ENCODE data around the gene MED9.
"Not testable (repeated sequence)": the region's sequence is repeated elsewhere in the genome, so short reads cannot be mapped to it uniquely, and the experiment has no call there.

MED9 gene

DNA sequence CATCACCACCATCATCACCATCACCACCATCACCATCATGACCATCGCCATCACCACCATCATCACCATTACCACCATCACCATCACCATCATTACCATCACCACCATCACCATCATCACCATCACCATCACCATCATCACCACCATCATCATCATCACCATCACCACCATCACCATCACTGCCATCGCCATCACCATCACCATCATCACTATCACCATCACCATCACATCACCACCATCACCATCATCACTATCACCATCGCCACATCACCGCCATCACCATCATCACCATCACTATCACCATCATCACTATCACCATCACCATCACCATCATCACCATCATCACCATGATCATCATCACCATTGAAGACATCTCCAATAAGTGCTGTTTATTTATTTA is 16.8 kb upstream of the MED9 start:
- no peaks in the 10 kb centered on the region for H3K4me1 ChIP-seq (ENCODE audit: control insufficient read depth in 2 of 2, insufficient read depth in 1 of 2, low read depth in 1 of 2, low read length in 2 of 2)
- no peak overlapping the region for H2BK5ac ChIP-seq (ENCODE audit: low read length)
- 100% methylated on average over 2 of the region's 4 CpGs; no CpG with 5 or more reads in 1 of the 2 donors for WGBS, 2 donors (ENCODE audit: extremely low coverage in 2 of 2, insufficient read length in 2 of 2, insufficient replicate concordance in 1 of 2)
- no peak overlapping the region for H3K27ac ChIP-seq (replicated peaks; ENCODE audit: low read length)
- H4K91ac ChIP-seq (ENCODE audit: low read depth, low read length, poor library complexity): no peak overlapping the region
- H3K14ac ChIP-seq (ENCODE audit: low read length): no peak overlapping the region
- H3K27me3 ChIP-seq (ENCODE audit: control insufficient read depth in 3 of 3, insufficient read depth in 3 of 3, low read depth in 1 of 3, low read length in 3 of 3): peaks cover 0 to 17% (median 0%) of the 10 kb centered on the region in 3 experiments
- H3K23ac ChIP-seq (ENCODE audit: low read depth, low read length, poor library complexity): peak overlapping the region; percentile 15
- no peak overlapping the region for H2AK5ac ChIP-seq (ENCODE audit: low read depth, low read length)
- H3K4me3 ChIP-seq (ENCODE audit: low read length in 2 of 2): peak overlapping the region in 1 of 2 donors; percentile 53
- H3K4me2 ChIP-seq (ENCODE audit: insufficient read depth, low read length, poor library complexity, severe bottlenecking): no peak overlapping the region
- H3K9ac ChIP-seq (ENCODE audit: low read depth, low read length, poor library complexity): no peak overlapping the region
- H4K8ac ChIP-seq (ENCODE audit: low read depth, low read length): no peak overlapping the region
- H3K79me1 ChIP-seq (ENCODE audit: low read depth, low read length): no peaks in the 10 kb centered on the region
- no peak overlapping the region for H2BK120ac ChIP-seq (ENCODE audit: low read depth, low read length)
- no peak overlapping the region for H3K18ac ChIP-seq (ENCODE audit: low read length)
- no peak for DNase-seq (ENCODE audit: low spot score)
- no peak overlapping the region for H2AFZ ChIP-seq (ENCODE audit: low read length)
- H3K9me3 ChIP-seq (replicated peaks in 1 of 2; ENCODE audit: control insufficient read depth in 2 of 2, insufficient read depth in 1 of 2, low read depth in 1 of 2, low read length in 2 of 2): peaks cover 0 to 3% of the 10 kb centered on the region in 2 donors
- no peak overlapping the region for H3K4ac ChIP-seq (ENCODE audit: low read length)
- H2BK12ac ChIP-seq (ENCODE audit: low read length): no peak overlapping the region
- H3K36me3 ChIP-seq (replicated peaks in 1 of 2; ENCODE audit: control insufficient read depth in 2 of 2, insufficient read depth in 2 of 2, low read length in 2 of 2): no peaks in the 10 kb centered on the region
- H2BK15ac ChIP-seq (ENCODE audit: low read length): no peak overlapping the region

DNA sequence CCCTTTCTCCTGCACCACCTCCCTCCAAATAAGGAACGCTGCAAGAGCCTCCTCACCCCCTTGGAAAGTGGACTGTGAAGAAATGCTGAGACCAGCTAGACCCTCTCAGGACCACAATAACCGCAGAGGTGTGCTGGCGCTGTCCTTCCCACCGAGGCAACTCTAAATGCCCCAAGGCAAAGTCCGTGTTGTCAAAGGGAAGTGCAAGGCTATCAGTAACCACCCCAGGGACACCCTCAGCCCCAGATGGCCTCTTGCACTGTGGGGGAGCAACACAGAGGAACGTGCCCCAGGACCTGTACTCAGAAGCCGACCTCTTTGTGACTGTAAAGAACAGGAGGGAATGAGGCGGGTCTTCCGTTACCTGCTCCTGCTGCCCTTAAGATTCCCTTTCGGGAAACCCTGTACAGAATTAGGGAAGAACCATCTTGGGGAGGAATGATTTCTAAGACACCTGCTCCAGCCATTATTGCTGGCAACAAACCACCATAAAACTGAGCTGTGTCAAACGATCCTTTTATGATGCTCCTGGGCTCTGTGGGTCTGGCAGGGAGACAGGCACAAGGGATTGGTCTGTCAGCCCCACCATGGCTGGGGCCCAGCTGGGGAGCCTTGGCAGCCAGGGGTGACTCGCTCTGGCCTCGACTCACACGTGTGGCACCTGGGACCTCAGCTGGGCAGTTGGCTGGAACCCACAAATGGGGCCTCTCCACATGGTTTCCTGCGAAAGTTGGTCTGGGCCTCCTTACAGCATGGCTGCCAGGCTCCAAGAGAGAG is 14.6 kb upstream of the MED9 start:
- no peak for DNase-seq (ENCODE audit: low spot score)
- no peaks in the 10 kb centered on the region for H3K79me1 ChIP-seq (ENCODE audit: low read depth, low read length)
- peaks cover 0 to 4% of the 10 kb centered on the region in 2 donors for H3K4me1 ChIP-seq (ENCODE audit: control insufficient read depth in 2 of 2, insufficient read depth in 1 of 2, low read depth in 1 of 2, low read length in 2 of 2)
- H2BK120ac ChIP-seq (ENCODE audit: low read depth, low read length): peak overlapping the region; percentile 93
- H3K4me2 ChIP-seq (ENCODE audit: insufficient read depth, low read length, poor library complexity, severe bottlenecking): no peak overlapping the region
- H2BK12ac ChIP-seq (ENCODE audit: low read length): no peak overlapping the region
- no peak overlapping the region for H2BK15ac ChIP-seq (ENCODE audit: low read length)
- H3K4ac ChIP-seq (ENCODE audit: low read length): no peak overlapping the region
- peak overlapping the region; percentile 82 for H3K18ac ChIP-seq (ENCODE audit: low read length)
- peak overlapping the region; percentile 24 for H2BK5ac ChIP-seq (ENCODE audit: low read length)
- peak overlapping the region; percentile 38 for H3K14ac ChIP-seq (ENCODE audit: low read length)
- no peak overlapping the region for H3K4me3 ChIP-seq (ENCODE audit: low read length in 2 of 2)
- no peak overlapping the region for H2AFZ ChIP-seq (ENCODE audit: low read length)
- H3K9me3 ChIP-seq (replicated peaks in 1 of 2; ENCODE audit: control insufficient read depth in 2 of 2, insufficient read depth in 1 of 2, low read depth in 1 of 2, low read length in 2 of 2): peaks cover 0 to 3% of the 10 kb centered on the region in 2 donors
- no peak overlapping the region for H4K8ac ChIP-seq (ENCODE audit: low read depth, low read length)
- WGBS, 2 donors (ENCODE audit: extremely low coverage in 2 of 2, insufficient read length in 2 of 2, insufficient replicate concordance in 1 of 2): no CpG with 5 or more reads among the region's 15 CpGs
- H3K27ac ChIP-seq (replicated peaks; ENCODE audit: low read length): no peak overlapping the region
- no peak overlapping the region for H3K23ac ChIP-seq (ENCODE audit: low read depth, low read length, poor library complexity)
- peaks cover 0 to 27% (median 0%) of the 10 kb centered on the region in 3 experiments for H3K27me3 ChIP-seq (ENCODE audit: control insufficient read depth in 3 of 3, insufficient read depth in 3 of 3, low read depth in 1 of 3, low read length in 3 of 3)
- H2AK5ac ChIP-seq (ENCODE audit: low read depth, low read length): peak overlapping the region; percentile 56
- no peaks in the 10 kb centered on the region for H3K36me3 ChIP-seq (replicated peaks in 1 of 2; ENCODE audit: control insufficient read depth in 2 of 2, insufficient read depth in 2 of 2, low read length in 2 of 2)
- H3K9ac ChIP-seq (ENCODE audit: low read depth, low read length, poor library complexity): no peak overlapping the region
- H4K91ac ChIP-seq (ENCODE audit: low read depth, low read length, poor library complexity): no peak overlapping the region

DNA sequence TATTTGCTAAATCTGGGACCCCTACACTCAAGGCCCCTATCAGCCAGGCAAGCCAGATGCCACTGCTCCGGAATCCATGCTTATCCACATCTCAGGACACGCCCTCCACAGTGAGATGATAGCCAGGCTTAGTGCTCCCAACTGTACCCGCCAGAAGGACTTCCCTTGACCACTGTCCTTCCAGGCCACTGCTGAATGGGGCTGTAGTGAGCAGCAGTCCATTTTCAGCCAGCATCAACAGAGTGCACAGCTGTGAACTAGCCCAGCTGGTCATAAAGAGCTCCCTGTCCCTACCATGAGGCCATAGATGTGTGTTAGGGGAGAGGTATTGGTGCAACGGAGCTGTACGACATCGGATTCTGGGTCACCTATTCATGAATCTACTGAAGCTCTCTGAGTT is 13.0 kb upstream of the MED9 start:
- no peak overlapping the region for H3K23ac ChIP-seq (ENCODE audit: low read depth, low read length, poor library complexity)
- no peak for DNase-seq (ENCODE audit: low spot score)
- H3K27ac ChIP-seq (replicated peaks; ENCODE audit: low read length): no peak overlapping the region
- no peak overlapping the region for H4K91ac ChIP-seq (ENCODE audit: low read depth, low read length, poor library complexity)
- no peak overlapping the region for H2AFZ ChIP-seq (ENCODE audit: low read length)
- H3K79me1 ChIP-seq (ENCODE audit: low read depth, low read length): no peaks in the 10 kb centered on the region
- peaks cover 0 to 31% (median 0%) of the 10 kb centered on the region in 3 experiments for H3K27me3 ChIP-seq (ENCODE audit: control insufficient read depth in 3 of 3, insufficient read depth in 3 of 3, low read depth in 1 of 3, low read length in 3 of 3)
- H2BK12ac ChIP-seq (ENCODE audit: low read length): no peak overlapping the region
- peaks cover 0 to 4% of the 10 kb centered on the region in 2 donors for H3K4me1 ChIP-seq (ENCODE audit: control insufficient read depth in 2 of 2, insufficient read depth in 1 of 2, low read depth in 1 of 2, low read length in 2 of 2)
- no peaks in the 10 kb centered on the region for H3K36me3 ChIP-seq (replicated peaks in 1 of 2; ENCODE audit: control insufficient read depth in 2 of 2, insufficient read depth in 2 of 2, low read length in 2 of 2)
- no peak overlapping the region for H2BK5ac ChIP-seq (ENCODE audit: low read length)
- H3K9ac ChIP-seq (ENCODE audit: low read depth, low read length, poor library complexity): no peak overlapping the region
- no peak overlapping the region for H3K4ac ChIP-seq (ENCODE audit: low read length)
- H3K9me3 ChIP-seq (replicated peaks in 1 of 2; ENCODE audit: control insufficient read depth in 2 of 2, insufficient read depth in 1 of 2, low read depth in 1 of 2, low read length in 2 of 2): peaks cover 0 to 3% of the 10 kb centered on the region in 2 donors
- H3K18ac ChIP-seq (ENCODE audit: low read length): no peak overlapping the region
- H3K4me2 ChIP-seq (ENCODE audit: insufficient read depth, low read length, poor library complexity, severe bottlenecking): no peak overlapping the region
- no peak overlapping the region for H2BK120ac ChIP-seq (ENCODE audit: low read depth, low read length)
- no peak overlapping the region for H2AK5ac ChIP-seq (ENCODE audit: low read depth, low read length)
- H3K14ac ChIP-seq (ENCODE audit: low read length): no peak overlapping the region
- H4K8ac ChIP-seq (ENCODE audit: low read depth, low read length): no peak overlapping the region
- WGBS, 2 donors (ENCODE audit: extremely low coverage in 2 of 2, insufficient read length in 2 of 2, insufficient replicate concordance in 1 of 2): no CpG with 5 or more reads among the region's 6 CpGs
- no peak overlapping the region for H2BK15ac ChIP-seq (ENCODE audit: low read length)
- H3K4me3 ChIP-seq (ENCODE audit: low read length in 2 of 2): no peak overlapping the region

DNA sequence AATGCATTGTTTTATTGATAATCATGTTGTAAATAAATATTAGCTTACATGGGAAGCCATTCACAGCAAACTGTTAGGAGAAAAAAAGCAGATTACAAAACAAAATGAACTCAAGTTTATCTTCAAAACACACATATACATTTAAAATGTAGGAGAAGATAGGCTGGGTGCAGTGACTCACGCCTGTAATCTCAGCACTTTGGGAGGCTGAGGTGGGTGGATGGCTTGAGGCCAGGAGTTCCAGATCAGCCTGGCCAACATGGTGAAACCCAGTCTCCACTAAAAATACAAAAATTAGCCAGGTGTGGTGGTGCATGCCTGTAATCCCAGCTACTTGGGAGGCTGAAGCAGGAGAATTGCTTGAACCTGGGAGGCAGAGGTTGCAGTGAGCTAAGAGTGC is 10.9 kb upstream of the MED9 start:
- not testable (repeated sequence) for H3K36me3 ChIP-seq (replicated peaks in 1 of 2; ENCODE audit: control insufficient read depth in 2 of 2, insufficient read depth in 2 of 2, low read length in 2 of 2); H2AFZ ChIP-seq (ENCODE audit: low read length); H2AK5ac ChIP-seq (ENCODE audit: low read depth, low read length); H3K4me2 ChIP-seq (ENCODE audit: insufficient read depth, low read length, poor library complexity, severe bottlenecking); H2BK15ac ChIP-seq (ENCODE audit: low read length); H2BK120ac ChIP-seq (ENCODE audit: low read depth, low read length); H3K4me3 ChIP-seq (ENCODE audit: low read length in 2 of 2); H3K14ac ChIP-seq (ENCODE audit: low read length); H3K79me1 ChIP-seq (ENCODE audit: low read depth, low read length); H3K9me3 ChIP-seq (replicated peaks in 1 of 2; ENCODE audit: control insufficient read depth in 2 of 2, insufficient read depth in 1 of 2, low read depth in 1 of 2, low read length in 2 of 2); H2BK12ac ChIP-seq (ENCODE audit: low read length); H3K4ac ChIP-seq (ENCODE audit: low read length); H2BK5ac ChIP-seq (ENCODE audit: low read length); DNase-seq (ENCODE audit: low spot score); H3K27ac ChIP-seq (replicated peaks; ENCODE audit: low read length); H4K91ac ChIP-seq (ENCODE audit: low read depth, low read length, poor library complexity); H3K9ac ChIP-seq (ENCODE audit: low read depth, low read length, poor library complexity); H3K18ac ChIP-seq (ENCODE audit: low read length); H3K23ac ChIP-seq (ENCODE audit: low read depth, low read length, poor library complexity); H3K4me1 ChIP-seq (ENCODE audit: control insufficient read depth in 2 of 2, insufficient read depth in 1 of 2, low read depth in 1 of 2, low read length in 2 of 2); H4K8ac ChIP-seq (ENCODE audit: low read depth, low read length)
- H3K27me3 ChIP-seq (ENCODE audit: control insufficient read depth in 3 of 3, insufficient read depth in 3 of 3, low read depth in 1 of 3, low read length in 3 of 3): peaks cover 0 to 31% (median 0%) of the 10 kb centered on the region in 3 experiments
- WGBS, 2 donors (ENCODE audit: extremely low coverage in 2 of 2, insufficient read length in 2 of 2, insufficient replicate concordance in 1 of 2): no CpG with 5 or more reads among the region's 1 CpG
